GM19023 (cell line): Measurements from ENCODE around the gene BEND7.
"Not testable (repeated sequence)": the region's sequence is repeated elsewhere in the genome, so short reads cannot be mapped to it uniquely, and the experiment has no call there.

Experiments
- ATAC-seq: cut with Tn5 transposase; IDR thresholded peaks from one replicate; pipeline ENCODE4 v1.9.1; 2021; ENCODE audit warnings: mild to moderate bottlenecking, moderate library complexity; ENCODE audit not compliant: unreplicated experiment

BEND7 gene

GRCh38 chr10:13528875-13529713 is at the start of gene BEND7:
BEND7 (minus strand) TSS chr10:13529014; CDS start chr10:13528533, 481 bp downstream.
- ATAC-seq = no peak

GRCh38 chr10:13573960-13574359 is 45.1 kb upstream of the BEND7 start:
- no peak for ATAC-seq

GRCh38 chr10:13571541-13571940 is 42.7 kb upstream of the BEND7 start:
- no peak for ATAC-seq

DNA sequence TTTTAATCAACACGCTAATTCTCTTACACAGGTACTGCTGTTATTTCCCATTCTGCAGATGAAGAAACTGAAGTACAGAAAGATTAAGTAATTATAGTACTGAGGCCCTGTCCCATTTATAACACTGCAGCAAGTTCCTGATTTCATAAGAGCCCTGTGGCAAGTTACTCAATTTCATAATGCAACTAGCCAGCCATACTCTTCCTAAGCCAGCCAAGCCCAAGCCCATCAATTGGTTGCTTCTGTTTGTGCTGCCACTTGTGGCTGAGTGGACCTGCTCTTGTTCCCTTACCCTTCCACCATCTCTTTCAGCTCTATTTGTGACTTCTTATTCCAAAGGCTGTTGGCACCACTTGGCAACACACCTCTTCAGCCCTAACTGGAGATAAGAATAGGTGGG is 38.2 kb upstream of the BEND7 start:
- no peak for ATAC-seq

DNA sequence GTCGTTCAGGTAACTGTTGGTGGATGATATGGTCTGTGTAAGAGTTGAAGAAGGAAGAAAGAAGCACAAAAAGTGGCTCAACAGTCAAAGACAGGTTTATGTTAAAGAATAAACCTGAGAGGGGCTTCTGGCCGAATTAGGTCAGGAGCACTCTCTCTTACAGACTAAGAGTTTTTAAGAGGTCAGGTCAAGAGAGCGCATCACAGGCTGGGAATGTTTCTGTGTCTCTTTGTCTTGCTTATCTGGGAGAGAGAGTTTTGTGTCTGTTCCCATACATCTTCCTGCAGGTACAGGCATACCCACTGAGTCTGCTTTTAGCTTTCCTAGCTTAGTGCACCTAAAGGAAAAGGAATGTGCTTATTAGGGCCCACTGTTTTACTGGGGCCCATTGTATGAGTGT is 35.8 kb upstream of the BEND7 start:
- no peak for ATAC-seq

DNA sequence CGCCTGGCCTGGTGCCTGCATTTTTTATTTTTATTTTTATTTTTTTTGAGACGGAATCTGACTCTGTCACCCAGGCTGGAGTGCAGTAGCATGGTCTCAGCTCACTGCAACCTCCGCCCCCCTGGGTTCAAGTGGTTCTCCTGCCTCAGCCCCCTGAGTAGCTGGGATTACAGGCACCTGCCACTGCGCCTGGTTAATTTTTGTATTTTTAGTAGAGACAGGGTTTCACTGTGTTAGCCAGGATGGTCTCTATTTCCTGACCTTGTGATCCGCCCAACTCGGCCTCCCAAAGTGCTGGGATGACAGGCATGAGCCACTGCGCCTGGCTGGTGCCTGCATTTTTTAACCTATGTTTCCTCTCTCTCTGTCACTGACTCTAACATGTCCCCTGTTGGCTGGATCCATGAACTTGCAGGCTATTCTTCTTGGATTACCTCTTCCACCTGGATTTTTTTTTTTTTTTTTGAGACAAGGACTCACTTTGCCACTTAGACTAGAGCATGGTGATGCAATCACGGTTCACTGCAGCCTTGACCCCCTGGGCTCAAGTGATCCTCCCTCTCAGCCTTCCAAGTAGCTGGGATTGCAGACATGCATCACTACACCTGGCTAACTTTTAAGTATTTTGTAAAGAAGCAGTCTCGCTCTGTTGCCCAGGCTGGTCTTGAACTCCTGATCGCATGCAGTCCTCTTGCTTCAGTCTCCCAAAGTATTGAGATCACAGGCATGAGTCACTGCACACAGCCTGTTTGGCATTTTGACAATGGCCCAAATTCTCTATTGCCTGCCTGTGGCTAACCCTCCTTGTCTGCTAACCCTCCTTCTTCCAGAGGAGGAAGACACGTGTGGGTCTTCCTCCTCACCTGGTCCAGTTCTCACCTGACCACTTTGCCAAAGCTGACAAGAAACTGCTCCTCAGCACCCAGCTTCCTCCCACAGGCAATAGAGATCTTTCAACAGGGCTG is 34.9 kb upstream of the BEND7 start:
- ATAC-seq = no peak

DNA sequence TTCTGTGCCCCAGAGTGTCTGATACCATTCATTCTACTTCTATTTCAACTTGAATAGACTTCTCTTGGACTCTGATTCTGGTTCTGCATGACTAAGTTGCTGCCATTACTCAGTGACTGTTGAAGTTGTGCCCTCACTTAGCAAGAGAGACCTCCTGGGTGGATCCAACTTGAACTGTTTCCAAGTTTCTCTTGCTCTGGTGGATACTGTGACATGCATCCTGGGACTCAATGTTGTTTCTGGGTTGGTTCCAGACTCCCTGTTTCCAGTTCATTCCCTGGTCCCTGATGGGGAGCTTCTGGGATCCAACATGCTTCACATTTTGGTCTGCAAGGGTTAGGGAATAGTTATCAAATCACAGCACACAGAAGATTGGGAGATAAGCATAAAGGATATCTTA is 31.8 kb upstream of the BEND7 start:
- no peak for ATAC-seq

- ATAC-seq = no peak
Measured at GRCh38 chr10:13559124-13559700, 30.4 kb upstream of the BEND7 start.

- no peak for ATAC-seq
Measured at GRCh38 chr10:13555884-13556510, 27.2 kb upstream of the BEND7 start.

DNA sequence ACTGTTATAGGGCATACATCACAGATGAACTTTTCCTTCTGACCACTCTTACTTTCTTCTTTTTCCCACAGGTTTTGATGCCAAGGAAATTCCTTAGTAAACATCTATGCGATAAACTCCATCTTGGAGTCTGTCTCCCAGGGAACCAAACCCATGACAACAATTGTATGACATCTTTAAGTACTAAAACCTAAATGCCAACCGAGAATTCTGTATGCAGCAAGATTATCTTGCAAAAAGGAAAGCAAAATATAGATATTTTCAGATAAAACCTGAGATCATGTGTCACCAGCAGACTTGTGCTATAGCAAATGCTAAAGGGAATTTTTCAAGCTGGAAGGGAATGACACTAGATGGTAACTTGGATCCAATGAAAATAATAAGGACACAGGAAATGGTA is 22.0 kb upstream of the BEND7 start:
- no peak for ATAC-seq

- ATAC-seq = no peak
Measured at GRCh38 chr10:13542533-13542932, 13.7 kb upstream of the BEND7 start.

DNA sequence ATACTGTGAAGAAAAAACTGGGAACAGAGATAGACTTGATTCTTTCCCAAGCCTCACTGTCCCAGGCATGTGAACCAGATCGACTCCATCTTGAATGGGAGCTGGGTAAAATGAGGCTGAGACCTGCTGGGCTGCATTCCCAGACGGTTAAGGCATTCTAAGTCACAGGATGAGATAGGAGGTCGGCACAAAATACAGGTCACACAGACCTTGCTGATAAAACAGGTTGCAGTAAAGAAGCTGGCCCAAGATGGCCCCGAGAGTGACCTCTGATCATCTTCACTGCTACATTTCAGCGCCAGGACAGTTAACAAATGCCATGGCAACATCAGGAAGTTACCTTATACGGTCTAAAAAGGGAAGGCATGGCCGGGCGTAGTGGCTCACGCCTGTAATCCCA is 9.2 kb upstream of the BEND7 start:
- ATAC-seq = not testable (repeated sequence)

DNA sequence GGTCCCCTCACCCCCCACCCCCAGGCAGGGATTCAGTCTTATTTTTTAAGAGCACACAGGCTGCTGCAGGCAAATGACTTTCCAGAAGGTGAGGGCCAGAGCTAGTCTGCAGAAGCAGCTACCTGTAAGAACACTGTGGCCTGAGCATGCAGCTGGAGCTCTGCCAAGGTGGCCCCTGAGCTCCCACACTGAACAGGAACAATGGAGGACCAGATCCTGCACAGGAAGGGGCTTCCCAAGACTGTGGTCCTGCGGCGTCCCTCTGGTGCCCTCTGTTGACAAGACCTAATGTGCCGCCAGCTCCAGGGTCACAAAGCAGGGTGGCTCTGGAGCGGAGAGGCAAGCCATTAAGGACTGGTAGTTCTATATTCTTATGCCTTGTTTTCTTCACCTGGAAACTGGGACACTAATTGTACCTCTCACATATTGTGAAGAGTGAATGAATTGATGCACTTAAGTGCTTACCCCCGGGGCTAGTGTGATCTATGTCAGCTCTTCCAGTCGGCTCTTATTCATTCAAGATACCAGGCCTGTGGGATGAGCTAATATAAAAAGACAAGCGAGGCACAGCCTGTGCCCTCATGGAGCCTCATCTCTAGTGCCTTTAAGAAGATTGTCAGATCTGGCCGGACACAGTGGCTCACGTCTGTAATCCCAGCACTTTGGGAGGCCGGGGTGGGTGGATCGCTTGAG is 8.0 kb upstream of the BEND7 start:
- no peak for ATAC-seq

DNA sequence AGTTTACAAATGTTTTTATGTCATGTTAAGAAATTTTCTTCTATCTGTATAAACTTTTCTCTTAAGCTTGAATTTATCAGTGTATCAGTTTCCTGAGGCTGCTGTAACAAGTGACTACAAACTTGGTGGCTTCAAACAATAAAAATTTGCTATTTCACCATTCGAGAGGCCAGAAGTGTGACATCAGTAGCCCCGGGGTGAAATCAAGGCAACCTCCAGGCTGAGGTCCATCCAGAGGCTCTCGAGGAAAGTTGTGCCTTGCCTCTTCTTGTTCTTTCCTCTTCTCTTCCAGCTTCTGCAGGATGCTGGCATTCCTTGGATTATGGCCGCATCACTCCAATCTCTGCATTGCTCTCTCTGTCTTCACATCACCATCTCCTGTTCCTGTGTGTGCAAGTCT is 6.5 kb upstream of the BEND7 start:
- ATAC-seq = no peak

- ATAC-seq = no peak
Measured at GRCh38 chr10:13529714-13529973, 830 bp upstream of the BEND7 start.

DNA sequence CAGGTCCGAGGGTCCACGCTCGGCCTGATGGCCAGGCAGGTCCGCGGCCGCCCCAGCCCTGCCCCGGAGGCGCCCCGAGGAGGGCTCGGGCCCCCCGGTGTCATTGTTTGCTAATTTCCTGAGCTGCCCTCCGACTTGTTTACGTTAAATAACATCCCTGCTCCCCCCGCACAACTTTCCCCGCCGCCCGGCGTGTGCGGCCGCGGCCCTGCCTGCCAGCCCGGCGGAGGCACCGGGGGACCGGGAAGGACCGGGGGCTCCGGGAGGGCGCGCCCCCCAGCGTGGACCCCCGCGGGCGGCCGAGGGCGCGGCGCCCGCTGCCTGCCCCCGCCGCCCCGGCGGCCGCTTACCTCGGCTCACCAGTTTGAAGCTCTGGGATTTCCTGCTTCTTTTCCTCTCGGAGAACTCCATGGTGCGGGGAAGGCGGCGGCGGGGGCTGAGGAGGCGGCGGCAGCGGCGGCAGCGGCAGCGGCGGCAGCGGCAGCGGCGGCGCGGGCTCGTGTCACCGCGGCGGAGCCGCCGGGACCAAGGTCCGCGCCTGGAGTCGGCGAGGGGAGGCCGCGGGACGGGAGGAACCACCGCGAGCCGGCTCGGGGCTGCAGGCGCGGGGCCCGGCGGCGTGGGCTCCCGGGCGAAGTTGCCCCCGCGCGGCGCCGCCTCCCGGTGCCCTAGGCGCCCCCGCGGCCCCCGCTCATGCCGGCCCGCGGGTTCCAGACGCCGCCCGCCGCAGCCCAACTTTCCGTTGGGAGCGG is 515 bp downstream of the BEND7 start:
- no peak for ATAC-seq

DNA sequence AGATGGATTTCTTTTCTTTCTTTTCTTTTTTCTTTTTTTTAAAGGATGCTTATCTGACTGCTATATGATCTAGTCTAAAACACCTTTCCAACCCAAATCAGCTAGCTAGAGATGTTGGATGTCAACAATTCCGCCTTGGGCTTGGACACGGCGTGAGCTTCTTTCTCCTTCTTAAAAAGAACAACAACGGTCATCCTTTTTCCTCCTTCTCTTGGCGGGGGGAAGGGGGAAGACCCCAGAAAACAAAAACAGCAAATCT is 1.0 kb downstream of the BEND7 start:
- no peak for ATAC-seq

GRCh38 chr10:13526948-13527863 is 1.6 kb downstream of the BEND7 start:
- no peak for ATAC-seq

DNA sequence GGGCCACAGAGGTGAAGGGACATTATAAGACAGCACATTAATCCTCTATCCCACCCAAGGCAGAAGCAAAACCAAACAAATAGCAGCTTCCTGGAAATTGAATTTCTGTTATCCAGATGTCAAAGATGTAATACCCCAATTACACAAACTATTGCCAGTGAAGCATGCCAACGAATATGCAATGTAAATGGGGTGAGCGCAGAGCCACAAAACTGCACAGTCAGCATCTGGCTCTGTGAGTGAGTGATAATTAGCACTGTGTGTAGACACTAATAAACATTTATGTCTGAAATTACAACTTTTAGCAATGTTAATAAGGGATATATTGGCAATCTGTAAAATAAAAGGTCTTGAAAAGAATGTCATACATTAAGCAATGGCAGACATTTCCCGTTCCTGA is 3.2 kb downstream of the BEND7 start:
- ATAC-seq = no peak
